ENCODE measurements around the gene TRAF6. TPM values are rescaled to one million over a fixed set of nuclear protein-coding genes. Genes with fewer than 3 reads are reported as not detected.

Gene TRAF6
- total RNA-seq, 1 experiment from 2014 or later = 6.6 TPM

DNA sequence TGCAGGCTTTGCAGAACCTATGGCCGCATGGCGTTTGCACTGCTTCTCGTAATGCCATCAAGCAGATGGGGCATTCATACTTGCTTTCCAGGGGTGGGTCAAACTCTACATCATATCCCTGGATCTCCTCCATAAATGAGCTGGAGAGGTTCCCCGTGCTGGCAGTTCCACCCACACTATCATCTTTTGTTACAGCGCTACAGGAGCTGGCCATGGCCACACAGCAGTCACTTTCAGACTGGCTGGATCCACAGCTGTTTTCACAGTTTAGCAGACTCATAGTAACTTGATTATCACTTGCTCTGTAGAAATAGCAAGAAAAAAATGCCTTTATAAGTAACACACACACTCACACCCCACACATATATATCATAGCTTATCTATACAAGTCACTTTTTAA lies 8.8 kb downstream of the TRAF6 start:
- ChIA-PET CTCF (interaction anchor here (1.6 to 2.5 kb wide), 2 partner anchors 8 to 9 kb away, joined by 7 to 11 read pairs; partner anchors contain the start of gene TRAF6), POLR2A (no interaction called here)
- TF ChIP-seq, protein P1, sequence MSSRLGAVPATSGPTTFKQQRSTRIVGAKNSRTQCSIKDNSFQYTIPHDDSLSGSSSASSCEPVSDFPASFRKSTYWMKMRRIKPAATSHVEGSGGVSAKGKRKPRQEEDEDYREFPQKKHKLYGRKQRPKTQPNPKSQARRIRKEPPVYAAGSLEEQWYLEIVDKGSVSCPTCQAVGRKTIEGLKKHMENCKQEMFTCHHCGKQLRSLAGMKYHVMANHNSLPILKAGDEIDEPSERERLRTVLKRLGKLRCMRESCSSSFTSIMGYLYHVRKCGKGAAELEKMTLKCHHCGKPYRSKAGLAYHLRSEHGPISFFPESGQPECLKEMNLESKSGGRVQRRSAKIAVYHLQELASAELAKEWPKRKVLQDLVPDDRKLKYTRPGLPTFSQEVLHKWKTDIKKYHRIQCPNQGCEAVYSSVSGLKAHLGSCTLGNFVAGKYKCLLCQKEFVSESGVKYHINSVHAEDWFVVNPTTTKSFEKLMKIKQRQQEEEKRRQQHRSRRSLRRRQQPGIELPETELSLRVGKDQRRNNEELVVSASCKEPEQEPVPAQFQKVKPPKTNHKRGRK (CRISPR knock-in tag; IDR thresholded peaks at IDR 0.05; ENCODE audit: borderline replicate concordance) = no peak
- no peak for TF ChIP-seq TEAD4 (CRISPR knock-in tag; IDR thresholded peaks at IDR 0.05)
- no peak for TF ChIP-seq ATF3 (CRISPR knock-in tag; conservative IDR thresholded peaks at IDR 0.05)
- no peak for TF ChIP-seq AR (CRISPR knock-in tag; IDR thresholded peaks at IDR 0.05)
- no peak for TF ChIP-seq FOXK1 (CRISPR knock-in tag; IDR thresholded peaks at IDR 0.05)
- TF ChIP-seq SOX15 (CRISPR knock-in tag; IDR thresholded peaks at IDR 0.05) = no peak
- TF ChIP-seq ZNF317 (CRISPR knock-in tag; IDR thresholded peaks at IDR 0.05; ENCODE audit: borderline replicate concordance, low read depth) = no peak
- TF ChIP-seq, protein P2, sequence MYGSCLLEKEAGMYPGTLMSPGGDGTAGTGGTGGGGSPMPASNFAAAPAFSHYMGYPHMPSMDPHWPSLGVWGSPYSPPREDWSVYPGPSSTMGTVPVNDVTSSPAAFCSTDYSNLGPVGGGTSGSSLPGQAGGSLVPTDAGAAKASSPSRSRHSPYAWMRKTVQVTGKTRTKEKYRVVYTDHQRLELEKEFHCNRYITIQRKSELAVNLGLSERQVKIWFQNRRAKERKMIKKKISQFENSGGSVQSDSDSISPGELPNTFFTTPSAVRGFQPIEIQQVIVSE (CRISPR knock-in tag; IDR thresholded peaks at IDR 0.05; ENCODE audit: borderline replicate concordance) = no peak
- no peak for TF ChIP-seq GRHL2 (CRISPR knock-in tag; IDR thresholded peaks at IDR 0.05; ENCODE audit: insufficient replicate concordance, severe bottlenecking)
- TF ChIP-seq HMGXB4 (CRISPR knock-in tag; IDR thresholded peaks at IDR 0.05) = no peak
- TF ChIP-seq FOXJ3 (CRISPR knock-in tag; IDR thresholded peaks at IDR 0.05; ENCODE audit: borderline replicate concordance) = no peak
- no peak for TF ChIP-seq ELF4 (CRISPR knock-in tag; IDR thresholded peaks at IDR 0.05; ENCODE audit: low read depth)
- TF ChIP-seq, protein P3, sequence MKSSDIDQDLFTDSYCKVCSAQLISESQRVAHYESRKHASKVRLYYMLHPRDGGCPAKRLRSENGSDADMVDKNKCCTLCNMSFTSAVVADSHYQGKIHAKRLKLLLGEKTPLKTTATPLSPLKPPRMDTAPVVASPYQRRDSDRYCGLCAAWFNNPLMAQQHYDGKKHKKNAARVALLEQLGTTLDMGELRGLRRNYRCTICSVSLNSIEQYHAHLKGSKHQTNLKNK (CRISPR knock-in tag; IDR thresholded peaks at IDR 0.05) = no peak
- no peak for TF ChIP-seq CREM (CRISPR knock-in tag; IDR thresholded peaks at IDR 0.05)
- TF ChIP-seq RELA (CRISPR knock-in tag; IDR thresholded peaks at IDR 0.05; ENCODE audit: borderline replicate concordance) = no peak
- TF ChIP-seq SP1 (CRISPR knock-in tag; conservative IDR thresholded peaks at IDR 0.05) = no peak
- H3K27ac Mint-ChIP-seq = no peak overlapping the region
- no peaks in the 10 kb centered on the region for H3K36me3 Mint-ChIP-seq
- no peaks in the 10 kb centered on the region for H3K4me1 Mint-ChIP-seq
- no peak overlapping the region for H3K4me3 Mint-ChIP-seq
- H3K9me3 Mint-ChIP-seq = no peaks in the 10 kb centered on the region
- no peak for ATAC-seq
- no peaks in the 10 kb centered on the region for H3K27me3 Mint-ChIP-seq (ENCODE audit: low read depth)
- no peak for DNase-seq (ENCODE audit: low spot score)

- no peak for DNase-seq (ENCODE audit: low spot score)
- Mint-ChIP-seq H3K36me3 (no peaks in the 10 kb centered on the region), H3K27me3 (ENCODE audit: low read depth) (no peaks in the 10 kb centered on the region), H3K4me1 (no peaks in the 10 kb centered on the region), H3K4me3 (no peak overlapping the region), H3K9me3 (no peaks in the 10 kb centered on the region), H3K27ac (no peak overlapping the region; the same call in 1 of the 2 replicates)
- ChIA-PET POLR2A (no interaction called here), CTCF (interaction anchor here (2.5 kb wide), 1 partner anchor 10 kb away, joined by 7 read pairs; the partner anchor contains the start of gene TRAF6)
- no peak for ATAC-seq
- no peak for TF ChIP-seq ARID4B (CRISPR knock-in tag; IDR thresholded peaks at IDR 0.05; ENCODE audit: borderline replicate concordance)
- TF ChIP-seq, protein P4, sequence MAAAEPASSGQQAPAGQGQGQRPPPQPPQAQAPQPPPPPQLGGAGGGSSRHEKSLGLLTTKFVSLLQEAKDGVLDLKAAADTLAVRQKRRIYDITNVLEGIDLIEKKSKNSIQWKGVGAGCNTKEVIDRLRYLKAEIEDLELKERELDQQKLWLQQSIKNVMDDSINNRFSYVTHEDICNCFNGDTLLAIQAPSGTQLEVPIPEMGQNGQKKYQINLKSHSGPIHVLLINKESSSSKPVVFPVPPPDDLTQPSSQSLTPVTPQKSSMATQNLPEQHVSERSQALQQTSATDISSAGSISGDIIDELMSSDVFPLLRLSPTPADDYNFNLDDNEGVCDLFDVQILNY (CRISPR knock-in tag; IDR thresholded peaks at IDR 0.05) = no peak
- no peak for TF ChIP-seq TCF7 (CRISPR knock-in tag; IDR thresholded peaks at IDR 0.05; ENCODE audit: low read depth)
Measured at GRCh38 chr11:36500315-36500721, 9.8 kb downstream of the TRAF6 start.
